Measurements from ENCODE around the gene DMKN.

- no peak for TF ChIP-seq CTCF (IDR thresholded peaks at IDR 0.05)
- TF ChIP-seq POLR2A (IDR thresholded peaks at IDR 0.05), result no peak
- TF ChIP-seq POLR2AphosphoS5 (IDR thresholded peaks at IDR 0.05), result no peak
These were observed 65.6 kb downstream of the DMKN start, which contains the start of gene FFAR2 for GRCh38 chr19:35447606-35448469.
